Body of pancreas (tissue), 4 donors: ENCODE data around the gene HIBADH.

Source experiments
- POLR2A ChIP-seq, 3 donors: fragments of 450-650 bp; IDR thresholded peaks; one replicate each; pipeline ENCODE4 v1.6.1; 2016; ENCODE audit warnings: antibody characterized with exemption in 3 of 3, mild to moderate bottlenecking in 2 of 3
- TF ChIP-seq, protein P1 (sequence below), 7 experiments: fragments of 450-650 bp in 4 of 7; fragments of 200-600 bp in 3 of 7; sonication (generic) in 3 of 7; IDR thresholded peaks; one replicate each; pipeline ENCODE4 v1.5.1; 2016 to 2019; ENCODE audit warnings: antibody characterized with exemption in 7 of 7

DNA sequence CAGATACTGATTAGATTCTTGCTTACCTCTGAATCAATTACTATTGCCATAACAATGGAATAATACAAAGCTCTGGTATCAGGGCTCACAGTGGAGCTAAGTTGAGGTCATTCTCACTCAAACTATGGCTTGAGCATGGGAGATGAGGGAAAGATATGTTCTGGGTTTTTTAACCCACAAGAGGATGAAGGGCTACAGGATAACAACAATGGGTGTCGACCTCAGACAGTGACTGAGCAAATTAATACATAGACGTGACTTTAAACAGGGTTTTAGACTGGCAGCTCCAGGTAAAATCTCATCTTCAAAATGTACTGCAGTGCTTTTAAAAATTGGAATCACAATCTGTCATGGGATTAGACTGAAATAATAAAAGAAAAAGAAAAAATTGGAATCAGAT, 7.5 kb upstream of the HIBADH start:
- TF ChIP-seq, protein P1, sequence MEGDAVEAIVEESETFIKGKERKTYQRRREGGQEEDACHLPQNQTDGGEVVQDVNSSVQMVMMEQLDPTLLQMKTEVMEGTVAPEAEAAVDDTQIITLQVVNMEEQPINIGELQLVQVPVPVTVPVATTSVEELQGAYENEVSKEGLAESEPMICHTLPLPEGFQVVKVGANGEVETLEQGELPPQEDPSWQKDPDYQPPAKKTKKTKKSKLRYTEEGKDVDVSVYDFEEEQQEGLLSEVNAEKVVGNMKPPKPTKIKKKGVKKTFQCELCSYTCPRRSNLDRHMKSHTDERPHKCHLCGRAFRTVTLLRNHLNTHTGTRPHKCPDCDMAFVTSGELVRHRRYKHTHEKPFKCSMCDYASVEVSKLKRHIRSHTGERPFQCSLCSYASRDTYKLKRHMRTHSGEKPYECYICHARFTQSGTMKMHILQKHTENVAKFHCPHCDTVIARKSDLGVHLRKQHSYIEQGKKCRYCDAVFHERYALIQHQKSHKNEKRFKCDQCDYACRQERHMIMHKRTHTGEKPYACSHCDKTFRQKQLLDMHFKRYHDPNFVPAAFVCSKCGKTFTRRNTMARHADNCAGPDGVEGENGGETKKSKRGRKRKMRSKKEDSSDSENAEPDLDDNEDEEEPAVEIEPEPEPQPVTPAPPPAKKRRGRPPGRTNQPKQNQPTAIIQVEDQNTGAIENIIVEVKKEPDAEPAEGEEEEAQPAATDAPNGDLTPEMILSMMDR (IDR thresholded peaks at IDR 0.05): no peak
- no peak for TF ChIP-seq POLR2A (IDR thresholded peaks at IDR 0.05)
